ENCODE data around the gene MAMDC2. TPM values are rescaled to one million over a fixed set of nuclear protein-coding genes. Genes with fewer than 3 reads are reported as not detected.

MAMDC2 gene
- total and polyA plus RNA-seq, 2 of the 4 experiments (the other 2 are of a cell fraction) = 5.0 to 5.2 TPM

DNA sequence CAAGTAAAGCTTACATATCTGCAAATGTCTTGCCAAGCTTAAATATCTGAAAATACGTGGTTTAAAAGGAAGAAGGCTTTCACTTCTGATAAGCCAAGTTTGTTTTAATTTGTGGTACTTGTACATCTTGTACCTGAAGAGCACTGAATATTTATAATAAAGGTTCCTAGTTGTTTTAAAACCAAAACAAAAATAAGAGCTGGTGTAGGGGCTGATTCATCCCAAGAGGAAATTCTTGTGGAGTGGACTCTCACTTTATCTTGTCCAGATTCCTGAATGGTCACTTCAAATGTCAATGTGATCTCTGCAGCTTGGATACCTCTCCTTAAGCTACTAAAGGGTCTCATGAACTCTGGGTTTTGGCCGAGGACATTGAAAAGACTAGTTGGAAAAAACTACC lies 29.5 kb downstream of the MAMDC2 start:
- Histone ChIP-seq H3K9me3 (ENCODE audit: control insufficient read depth, insufficient read depth, low read length) (no peaks in the 10 kb centered on the region; the same call in 1 of the 2 replicates), H2BK5ac (ENCODE audit: low read depth, low read length, poor library complexity, severe bottlenecking) (no peak overlapping the region), H3K23ac (ENCODE audit: low read depth, low read length) (no peak overlapping the region), H4K5ac (ENCODE audit: low read depth, low read length) (no peak overlapping the region), H3K9ac (ENCODE audit: low read depth, low read length) (no peak overlapping the region), H3K4ac (ENCODE audit: low read depth, low read length) (no peak overlapping the region), H2BK20ac (ENCODE audit: low read depth, low read length) (no peak overlapping the region), H4K91ac (ENCODE audit: insufficient read depth, low read depth, low read length) (no peak overlapping the region), H3K27me3 (ENCODE audit: control insufficient read depth, insufficient read depth, low read length) (no peaks in the 10 kb centered on the region; the same call in 1 of the 2 replicates), H2AFZ (replicated peaks; ENCODE audit: low read length, poor library complexity) (no peak overlapping the region), H3K4me3 (ENCODE audit: insufficient read depth, low read depth, low read length) (no peak overlapping the region), H2BK15ac (ENCODE audit: low read depth, low read length) (no peak overlapping the region), H3K14ac (replicated peaks; ENCODE audit: low read depth, low read length) (no peak overlapping the region), H2AK9ac (replicated peaks; ENCODE audit: low read depth, low read length, poor library complexity) (no peak overlapping the region), H3K27ac (ENCODE audit: insufficient read depth, low read length) (no peak overlapping the region), H2BK120ac (ENCODE audit: low read depth, low read length) (no peak overlapping the region), H3K9me1 (ENCODE audit: insufficient read depth, low read length) (no peaks in the 10 kb centered on the region; the same call in 1 of the 2 replicates), H2AK5ac (ENCODE audit: low read depth, low read length) (no peak overlapping the region), H3K4me1 (ENCODE audit: control insufficient read depth, insufficient read depth, low read length) (no peaks in the 10 kb centered on the region; the same call in 1 of the 2 replicates), H3K56ac (ENCODE audit: extremely low read depth, insufficient read depth, low read length) (no peak overlapping the region), H4K8ac (ENCODE audit: low read depth in 2 of 2, low read length in 2 of 2) (no peak overlapping the region), H3K4me2 (ENCODE audit: low read depth, low read length) (peak overlapping the region; percentile 23; the same call in 1 of the 2 replicates), H4K20me1 (ENCODE audit: insufficient read depth, low read length) (no peaks in the 10 kb centered on the region), H3K36me3 (ENCODE audit: control insufficient read depth, insufficient read depth, low read length) (no peaks in the 10 kb centered on the region), H3K79me1 (ENCODE audit: low read depth in 1 of 2, low read length in 2 of 2) (no peaks in the 10 kb centered on the region), H3K18ac (ENCODE audit: low read depth, low read length) (no peak overlapping the region)
- POLR2A ChIA-PET (ENCODE audit: unreplicated experiment) = no interaction called here
- DNase-seq (peak; percentile 23), ATAC-seq (ENCODE audit: low read depth) (no peak)
- intact Hi-C loops (cut with micrococcal nuclease) (no loop called here), in situ Hi-C loops (cut with MboI; ENCODE audit: low sequenced_read_pairs) (no loop called here), dilution Hi-C loops (cut with HindIII; ENCODE audit: low sequenced_read_pairs, unreplicated experiment) (no loop called here)
- no peak for TF ChIP-seq RAD21 (IDR thresholded peaks at IDR 0.05; ENCODE audit: low read length)
- TF ChIP-seq, protein P1, sequence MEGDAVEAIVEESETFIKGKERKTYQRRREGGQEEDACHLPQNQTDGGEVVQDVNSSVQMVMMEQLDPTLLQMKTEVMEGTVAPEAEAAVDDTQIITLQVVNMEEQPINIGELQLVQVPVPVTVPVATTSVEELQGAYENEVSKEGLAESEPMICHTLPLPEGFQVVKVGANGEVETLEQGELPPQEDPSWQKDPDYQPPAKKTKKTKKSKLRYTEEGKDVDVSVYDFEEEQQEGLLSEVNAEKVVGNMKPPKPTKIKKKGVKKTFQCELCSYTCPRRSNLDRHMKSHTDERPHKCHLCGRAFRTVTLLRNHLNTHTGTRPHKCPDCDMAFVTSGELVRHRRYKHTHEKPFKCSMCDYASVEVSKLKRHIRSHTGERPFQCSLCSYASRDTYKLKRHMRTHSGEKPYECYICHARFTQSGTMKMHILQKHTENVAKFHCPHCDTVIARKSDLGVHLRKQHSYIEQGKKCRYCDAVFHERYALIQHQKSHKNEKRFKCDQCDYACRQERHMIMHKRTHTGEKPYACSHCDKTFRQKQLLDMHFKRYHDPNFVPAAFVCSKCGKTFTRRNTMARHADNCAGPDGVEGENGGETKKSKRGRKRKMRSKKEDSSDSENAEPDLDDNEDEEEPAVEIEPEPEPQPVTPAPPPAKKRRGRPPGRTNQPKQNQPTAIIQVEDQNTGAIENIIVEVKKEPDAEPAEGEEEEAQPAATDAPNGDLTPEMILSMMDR (conservative IDR thresholded peaks at IDR 0.05; ENCODE audit: low read depth, low read length) = no peak
- no peak for TF ChIP-seq SMC3 (IDR thresholded peaks at IDR 0.05; ENCODE audit: low read depth, low read length)
- TF ChIP-seq POLR2A (IDR thresholded peaks at IDR 0.05; ENCODE audit: low read depth, low read length) = no peak
- no peak for TF ChIP-seq MAFK (IDR thresholded peaks at IDR 0.05; ENCODE audit: low read depth, low read length)
- TF ChIP-seq, protein P2, sequence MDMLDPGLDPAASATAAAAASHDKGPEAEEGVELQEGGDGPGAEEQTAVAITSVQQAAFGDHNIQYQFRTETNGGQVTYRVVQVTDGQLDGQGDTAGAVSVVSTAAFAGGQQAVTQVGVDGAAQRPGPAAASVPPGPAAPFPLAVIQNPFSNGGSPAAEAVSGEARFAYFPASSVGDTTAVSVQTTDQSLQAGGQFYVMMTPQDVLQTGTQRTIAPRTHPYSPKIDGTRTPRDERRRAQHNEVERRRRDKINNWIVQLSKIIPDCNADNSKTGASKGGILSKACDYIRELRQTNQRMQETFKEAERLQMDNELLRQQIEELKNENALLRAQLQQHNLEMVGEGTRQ (IDR thresholded peaks at IDR 0.05; ENCODE audit: low read depth, low read length) = no peak
- no peak for TF ChIP-seq BHLHE40 (IDR thresholded peaks at IDR 0.05; ENCODE audit: low read depth, low read length)
- no peak for TF ChIP-seq MXI1 (IDR thresholded peaks at IDR 0.05; ENCODE audit: borderline replicate concordance, low read depth, low read length)
- no peak for TF ChIP-seq NFE2L2 (IDR thresholded peaks at IDR 0.05; ENCODE audit: low read depth, low read length)
- no peak for TF ChIP-seq CEBPB (IDR thresholded peaks at IDR 0.05; ENCODE audit: low read depth, low read length)
- TF ChIP-seq CHD1 (IDR thresholded peaks at IDR 0.05; ENCODE audit: low read depth, low read length) = no peak
- TF ChIP-seq FOS (IDR thresholded peaks at IDR 0.05; ENCODE audit: low read depth, low read length) = no peak
- no peak for TF ChIP-seq MAZ (IDR thresholded peaks at IDR 0.05; ENCODE audit: borderline replicate concordance, low read depth, low read length)
- TF ChIP-seq, protein P3, sequence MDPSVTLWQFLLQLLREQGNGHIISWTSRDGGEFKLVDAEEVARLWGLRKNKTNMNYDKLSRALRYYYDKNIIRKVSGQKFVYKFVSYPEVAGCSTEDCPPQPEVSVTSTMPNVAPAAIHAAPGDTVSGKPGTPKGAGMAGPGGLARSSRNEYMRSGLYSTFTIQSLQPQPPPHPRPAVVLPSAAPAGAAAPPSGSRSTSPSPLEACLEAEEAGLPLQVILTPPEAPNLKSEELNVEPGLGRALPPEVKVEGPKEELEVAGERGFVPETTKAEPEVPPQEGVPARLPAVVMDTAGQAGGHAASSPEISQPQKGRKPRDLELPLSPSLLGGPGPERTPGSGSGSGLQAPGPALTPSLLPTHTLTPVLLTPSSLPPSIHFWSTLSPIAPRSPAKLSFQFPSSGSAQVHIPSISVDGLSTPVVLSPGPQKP (IDR thresholded peaks at IDR 0.05; ENCODE audit: borderline replicate concordance, low read depth, low read length) = no peak
- TF ChIP-seq RFX5 (IDR thresholded peaks at IDR 0.05; ENCODE audit: low read depth, low read length) = no peak
- no peak for TF ChIP-seq RCOR1 (IDR thresholded peaks at IDR 0.05; ENCODE audit: insufficient replicate concordance, low read length)
- WGBS, 2 experiments (ENCODE audit: extremely low coverage in 2 of 2, insufficient read length in 1 of 2) = 60% methylated on average over 1 of the region's 2 CpGs; no CpG with 5 or more reads in 1 of the 2 experiments
- no TSS peak for BruUV-seq (replicated peaks)
- CTCF ChIA-PET = interaction anchor here (0.8 to 1.4 kb wide), 2 partner anchors 24 to 38 kb away, joined by 3 to 5 read pairs; no protein-coding TSS in a partner anchor

Data from IMR-90 (cell line).